SK-N-SH treated with all-trans-retinoic acid at 6 μM for 48 hours (cell line): ENCODE results near the gene ELFN1.

ENCODE experiments used
- ATAC-seq: fragments of 200-7000 bp; cut with Tn5 transposase; 3 replicates; pipeline ENCODE4 v1.9.1; 2020; ENCODE audit warnings: mild to moderate bottlenecking, moderate library complexity
- ARNTL ChIP-seq: fragments of 450-650 bp; formaldehyde crosslinking; IDR thresholded peaks from 2 replicates; pipeline ENCODE4 v1.5.0; 2020; ENCODE audit warnings: low read depth, mild to moderate bottlenecking, moderate library complexity, borderline replicate concordance
- CSDC2 ChIP-seq: fragments of 250-450 bp; sonication (Bioruptor Pico); IDR thresholded peaks from 2 replicates; pipeline ENCODE4 v1.5.0; 2020; ENCODE audit warnings: mild to moderate bottlenecking, moderate library complexity
- ESRRG ChIP-seq: fragments of 250-450 bp; sonication (Bioruptor Pico); IDR thresholded peaks from 2 replicates; pipeline ENCODE4 v1.6.1; 2021; ENCODE audit warnings: mild to moderate bottlenecking
- GLIS3 ChIP-seq: fragments of 250-450 bp; sonication (Bioruptor Pico); IDR thresholded peaks from 2 replicates; pipeline ENCODE4 v1.5.0; 2020; ENCODE audit warnings: mild to moderate bottlenecking, moderate library complexity
- ISL1 ChIP-seq: fragments of 250-450 bp; sonication (Bioruptor Pico); IDR thresholded peaks from 2 replicates; pipeline ENCODE4 v2.1.2; 2022; ENCODE audit warnings: mild to moderate bottlenecking, moderate library complexity
- OSR1 ChIP-seq: fragments of 250-450 bp; sonication (Bioruptor Pico); IDR thresholded peaks from 2 replicates; pipeline ENCODE4 v1.8.0; 2022; ENCODE audit warnings: moderate library complexity, mild to moderate bottlenecking, inconsistent platforms
- PPARA ChIP-seq: fragments of 250-450 bp; sonication (Bioruptor Pico); IDR thresholded peaks from 2 replicates; pipeline ENCODE4 v1.5.0; 2020; ENCODE audit warnings: mild to moderate bottlenecking, borderline replicate concordance
- SNAI2 ChIP-seq: fragments of 250-450 bp; sonication (Bioruptor Pico); IDR thresholded peaks from 2 replicates; pipeline ENCODE4 v1.5.0; 2020; ENCODE audit warnings: mild to moderate bottlenecking, moderate library complexity
- TOX ChIP-seq: fragments of 250-450 bp; sonication (Bioruptor Pico); IDR thresholded peaks from 2 replicates; pipeline ENCODE4 v1.8.0; 2021; ENCODE audit warnings: mild to moderate bottlenecking, moderate library complexity, borderline replicate concordance
- ZC3H10 ChIP-seq: fragments of 250-450 bp; sonication (Bioruptor Pico); IDR thresholded peaks from 2 replicates; pipeline ENCODE4 v1.5.1; 2021; ENCODE audit warnings: mild to moderate bottlenecking, moderate library complexity
- ZFP3 ChIP-seq: fragments of 250-450 bp; sonication (Bioruptor Pico); IDR thresholded peaks from 2 replicates; pipeline ENCODE4 v1.5.0; 2020; ENCODE audit warnings: mild to moderate bottlenecking, moderate library complexity
- ZFP30 ChIP-seq: fragments of 450-650 bp; formaldehyde crosslinking; IDR thresholded peaks from 2 replicates; pipeline ENCODE4 v1.5.0; 2022; ENCODE audit warnings: mild to moderate bottlenecking, moderate library complexity
- ZNF565 ChIP-seq: fragments of 450-650 bp; formaldehyde crosslinking; conservative IDR thresholded peaks from 2 replicates; pipeline ENCODE4 v1.5.0; 2020; ENCODE audit warnings: low read depth, mild to moderate bottlenecking, moderate library complexity
- ZNF8 ChIP-seq: fragments of 450-650 bp; formaldehyde crosslinking; IDR thresholded peaks from 2 replicates; pipeline ENCODE4 v1.5.0; 2020; ENCODE audit warnings: mild to moderate bottlenecking, moderate library complexity
- TF ChIP-seq, protein P1 (sequence below): fragments of 250-450 bp; sonication (Bioruptor Pico); IDR thresholded peaks from 2 replicates; pipeline ENCODE4 v1.8.0; 2020; ENCODE audit warnings: mild to moderate bottlenecking, moderate library complexity, borderline replicate concordance
- TF ChIP-seq, protein P2 (sequence below): fragments of 250-450 bp; sonication (Bioruptor Pico); IDR thresholded peaks from 2 replicates; pipeline ENCODE4 v1.5.1; 2021; ENCODE audit warnings: mild to moderate bottlenecking, moderate library complexity
- TF ChIP-seq, protein P3 (sequence below): fragments of 250-450 bp; sonication (Bioruptor Pico); IDR thresholded peaks from 2 replicates; pipeline ENCODE4 v1.5.1; 2020; ENCODE audit warnings: low read depth, mild to moderate bottlenecking, moderate library complexity
- TF ChIP-seq, protein P4 (sequence below): fragments of 250-450 bp; sonication (Bioruptor Pico); IDR thresholded peaks from 2 replicates; pipeline ENCODE4 v1.5.0; 2020; ENCODE audit warnings: mild to moderate bottlenecking, moderate library complexity
- TF ChIP-seq, protein P5 (sequence below): fragments of 250-450 bp; sonication (Bioruptor Pico); IDR thresholded peaks from 2 replicates; pipeline ENCODE4 v1.8.0; 2021; ENCODE audit warnings: low read depth, mild to moderate bottlenecking, moderate library complexity, borderline replicate concordance

The ELFN1 gene

DNA sequence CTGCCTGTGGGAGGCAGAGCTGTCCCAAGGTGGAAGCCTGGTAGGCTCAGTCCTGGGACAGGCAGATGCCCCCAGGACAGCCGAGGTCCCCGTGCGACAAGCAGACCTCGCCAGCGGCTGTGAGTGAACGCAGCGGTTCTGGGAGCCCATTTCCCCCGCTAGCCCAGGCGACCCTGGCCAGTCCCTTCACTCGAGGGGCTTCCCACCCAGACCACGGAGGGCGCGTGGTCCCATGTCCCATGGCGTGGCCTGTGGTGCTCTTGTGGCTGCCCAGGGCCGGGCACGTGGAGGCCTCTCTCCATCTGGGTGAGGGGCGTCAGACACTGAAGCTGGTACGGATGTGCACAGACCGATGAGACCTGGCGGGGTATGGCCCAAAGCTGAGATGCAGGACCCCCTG, 67.9 kb downstream of the ELFN1 start:
- no peak for ATAC-seq
- no peak for TF ChIP-seq ZFP30 (CRISPR knock-in tag)
- TF ChIP-seq ZFP3 (CRISPR knock-in tag), result no peak
- TF ChIP-seq, protein P1, sequence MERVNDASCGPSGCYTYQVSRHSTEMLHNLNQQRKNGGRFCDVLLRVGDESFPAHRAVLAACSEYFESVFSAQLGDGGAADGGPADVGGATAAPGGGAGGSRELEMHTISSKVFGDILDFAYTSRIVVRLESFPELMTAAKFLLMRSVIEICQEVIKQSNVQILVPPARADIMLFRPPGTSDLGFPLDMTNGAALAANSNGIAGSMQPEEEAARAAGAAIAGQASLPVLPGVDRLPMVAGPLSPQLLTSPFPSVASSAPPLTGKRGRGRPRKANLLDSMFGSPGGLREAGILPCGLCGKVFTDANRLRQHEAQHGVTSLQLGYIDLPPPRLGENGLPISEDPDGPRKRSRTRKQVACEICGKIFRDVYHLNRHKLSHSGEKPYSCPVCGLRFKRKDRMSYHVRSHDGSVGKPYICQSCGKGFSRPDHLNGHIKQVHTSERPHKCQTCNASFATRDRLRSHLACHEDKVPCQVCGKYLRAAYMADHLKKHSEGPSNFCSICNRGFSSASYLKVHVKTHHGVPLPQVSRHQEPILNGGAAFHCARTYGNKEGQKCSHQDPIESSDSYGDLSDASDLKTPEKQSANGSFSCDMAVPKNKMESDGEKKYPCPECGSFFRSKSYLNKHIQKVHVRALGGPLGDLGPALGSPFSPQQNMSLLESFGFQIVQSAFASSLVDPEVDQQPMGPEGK, result no peak
- TF ChIP-seq, protein P2, sequence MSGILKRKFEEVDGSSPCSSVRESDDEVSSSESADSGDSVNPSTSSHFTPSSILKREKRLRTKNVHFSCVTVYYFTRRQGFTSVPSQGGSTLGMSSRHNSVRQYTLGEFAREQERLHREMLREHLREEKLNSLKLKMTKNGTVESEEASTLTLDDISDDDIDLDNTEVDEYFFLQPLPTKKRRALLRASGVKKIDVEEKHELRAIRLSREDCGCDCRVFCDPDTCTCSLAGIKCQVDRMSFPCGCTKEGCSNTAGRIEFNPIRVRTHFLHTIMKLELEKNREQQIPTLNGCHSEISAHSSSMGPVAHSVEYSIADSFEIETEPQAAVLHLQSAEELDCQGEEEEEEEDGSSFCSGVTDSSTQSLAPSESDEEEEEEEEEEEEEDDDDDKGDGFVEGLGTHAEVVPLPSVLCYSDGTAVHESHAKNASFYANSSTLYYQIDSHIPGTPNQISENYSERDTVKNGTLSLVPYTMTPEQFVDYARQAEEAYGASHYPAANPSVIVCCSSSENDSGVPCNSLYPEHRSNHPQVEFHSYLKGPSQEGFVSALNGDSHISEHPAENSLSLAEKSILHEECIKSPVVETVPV, result no peak
- no peak for TF ChIP-seq CSDC2 (CRISPR knock-in tag)
- TF ChIP-seq SNAI2, result no peak
- TF ChIP-seq PPARA, result no peak
- TF ChIP-seq, protein P3, sequence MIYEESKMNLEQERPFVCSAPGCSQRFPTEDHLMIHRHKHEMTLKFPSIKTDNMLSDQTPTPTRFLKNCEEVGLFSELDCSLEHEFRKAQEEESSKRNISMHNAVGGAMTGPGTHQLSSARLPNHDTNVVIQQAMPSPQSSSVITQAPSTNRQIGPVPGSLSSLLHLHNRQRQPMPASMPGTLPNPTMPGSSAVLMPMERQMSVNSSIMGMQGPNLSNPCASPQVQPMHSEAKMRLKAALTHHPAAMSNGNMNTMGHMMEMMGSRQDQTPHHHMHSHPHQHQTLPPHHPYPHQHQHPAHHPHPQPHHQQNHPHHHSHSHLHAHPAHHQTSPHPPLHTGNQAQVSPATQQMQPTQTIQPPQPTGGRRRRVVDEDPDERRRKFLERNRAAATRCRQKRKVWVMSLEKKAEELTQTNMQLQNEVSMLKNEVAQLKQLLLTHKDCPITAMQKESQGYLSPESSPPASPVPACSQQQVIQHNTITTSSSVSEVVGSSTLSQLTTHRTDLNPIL (CRISPR knock-in tag), result no peak
- no peak for TF ChIP-seq ISL1
- TF ChIP-seq ARNTL (CRISPR knock-in tag), result no peak

DNA sequence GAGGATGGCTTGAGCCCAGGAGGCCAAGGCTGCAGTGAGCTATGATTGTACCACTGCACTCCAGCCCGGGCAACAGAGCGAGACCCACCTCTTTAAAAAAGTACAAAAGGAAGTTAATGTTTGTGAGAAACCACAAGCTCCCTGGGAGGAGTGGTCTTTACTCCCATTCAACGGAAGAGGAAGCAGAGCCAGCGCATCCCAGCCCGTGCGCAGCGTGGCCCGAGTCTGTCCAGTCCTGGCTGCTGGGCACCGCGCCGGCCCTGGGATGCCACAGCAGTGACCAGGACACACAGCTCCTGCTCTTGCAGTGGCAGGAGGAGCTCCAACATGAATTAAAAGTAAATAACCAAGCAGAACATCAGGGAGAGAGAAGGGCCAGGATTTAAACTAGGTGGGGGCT, 68.4 kb downstream of the ELFN1 start:
- TF ChIP-seq ZFP3 (CRISPR knock-in tag), result no peak
- TF ChIP-seq ZFP30 (CRISPR knock-in tag), result no peak
- no peak for TF ChIP-seq ISL1
- no peak for TF ChIP-seq ZNF565 (CRISPR knock-in tag)
- no peak for TF ChIP-seq ESRRG
- no peak for TF ChIP-seq GLIS3
- TF ChIP-seq, protein P3 (CRISPR knock-in tag), result no peak
- TF ChIP-seq, protein P4, sequence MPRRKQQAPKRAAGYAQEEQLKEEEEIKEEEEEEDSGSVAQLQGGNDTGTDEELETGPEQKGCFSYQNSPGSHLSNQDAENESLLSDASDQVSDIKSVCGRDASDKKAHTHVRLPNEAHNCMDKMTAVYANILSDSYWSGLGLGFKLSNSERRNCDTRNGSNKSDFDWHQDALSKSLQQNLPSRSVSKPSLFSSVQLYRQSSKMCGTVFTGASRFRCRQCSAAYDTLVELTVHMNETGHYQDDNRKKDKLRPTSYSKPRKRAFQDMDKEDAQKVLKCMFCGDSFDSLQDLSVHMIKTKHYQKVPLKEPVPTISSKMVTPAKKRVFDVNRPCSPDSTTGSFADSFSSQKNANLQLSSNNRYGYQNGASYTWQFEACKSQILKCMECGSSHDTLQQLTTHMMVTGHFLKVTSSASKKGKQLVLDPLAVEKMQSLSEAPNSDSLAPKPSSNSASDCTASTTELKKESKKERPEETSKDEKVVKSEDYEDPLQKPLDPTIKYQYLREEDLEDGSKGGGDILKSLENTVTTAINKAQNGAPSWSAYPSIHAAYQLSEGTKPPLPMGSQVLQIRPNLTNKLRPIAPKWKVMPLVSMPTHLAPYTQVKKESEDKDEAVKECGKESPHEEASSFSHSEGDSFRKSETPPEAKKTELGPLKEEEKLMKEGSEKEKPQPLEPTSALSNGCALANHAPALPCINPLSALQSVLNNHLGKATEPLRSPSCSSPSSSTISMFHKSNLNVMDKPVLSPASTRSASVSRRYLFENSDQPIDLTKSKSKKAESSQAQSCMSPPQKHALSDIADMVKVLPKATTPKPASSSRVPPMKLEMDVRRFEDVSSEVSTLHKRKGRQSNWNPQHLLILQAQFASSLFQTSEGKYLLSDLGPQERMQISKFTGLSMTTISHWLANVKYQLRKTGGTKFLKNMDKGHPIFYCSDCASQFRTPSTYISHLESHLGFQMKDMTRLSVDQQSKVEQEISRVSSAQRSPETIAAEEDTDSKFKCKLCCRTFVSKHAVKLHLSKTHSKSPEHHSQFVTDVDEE (CRISPR knock-in tag), result no peak
- ATAC-seq, result no peak

DNA sequence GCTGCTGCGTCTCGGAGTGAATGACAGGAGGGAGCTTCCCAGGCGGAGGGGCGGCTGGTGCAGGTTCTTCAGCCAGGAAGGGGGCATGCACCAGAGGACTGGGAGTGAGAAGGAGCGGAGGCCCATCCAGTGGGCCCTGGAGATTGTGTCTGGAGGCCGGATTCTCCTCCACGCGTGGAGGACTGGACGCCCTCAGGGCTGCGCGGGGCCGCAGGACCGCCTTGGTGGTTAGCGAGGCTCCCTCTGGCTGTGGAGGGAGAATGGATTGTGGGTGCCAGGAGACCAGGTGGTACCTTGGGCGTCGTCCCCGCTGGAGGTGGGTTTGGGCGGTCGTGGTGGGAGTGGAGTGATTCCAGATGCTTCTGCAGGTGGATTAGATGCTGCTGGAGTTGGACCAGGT, 68.9 kb downstream of the ELFN1 start:
- TF ChIP-seq OSR1, result no peak
- TF ChIP-seq, protein P4 (CRISPR knock-in tag), result no peak
- TF ChIP-seq, protein P1, result no peak
- TF ChIP-seq, protein P3 (CRISPR knock-in tag), result no peak
- no peak for TF ChIP-seq CSDC2 (CRISPR knock-in tag)
- no peak for TF ChIP-seq ESRRG
- TF ChIP-seq, protein P5, sequence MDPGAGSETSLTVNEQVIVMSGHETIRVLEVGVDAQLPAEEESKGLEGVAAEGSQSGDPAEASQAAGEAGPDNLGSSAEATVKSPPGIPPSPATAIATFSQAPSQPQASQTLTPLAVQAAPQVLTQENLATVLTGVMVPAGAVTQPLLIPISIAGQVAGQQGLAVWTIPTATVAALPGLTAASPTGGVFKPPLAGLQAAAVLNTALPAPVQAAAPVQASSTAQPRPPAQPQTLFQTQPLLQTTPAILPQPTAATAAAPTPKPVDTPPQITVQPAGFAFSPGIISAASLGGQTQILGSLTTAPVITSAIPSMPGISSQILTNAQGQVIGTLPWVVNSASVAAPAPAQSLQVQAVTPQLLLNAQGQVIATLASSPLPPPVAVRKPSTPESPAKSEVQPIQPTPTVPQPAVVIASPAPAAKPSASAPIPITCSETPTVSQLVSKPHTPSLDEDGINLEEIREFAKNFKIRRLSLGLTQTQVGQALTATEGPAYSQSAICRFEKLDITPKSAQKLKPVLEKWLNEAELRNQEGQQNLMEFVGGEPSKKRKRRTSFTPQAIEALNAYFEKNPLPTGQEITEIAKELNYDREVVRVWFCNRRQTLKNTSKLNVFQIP (CRISPR knock-in tag), result no peak
- no peak for TF ChIP-seq TOX
- no peak for TF ChIP-seq ZNF565 (CRISPR knock-in tag)
- no peak for TF ChIP-seq GLIS3
- TF ChIP-seq ARNTL (CRISPR knock-in tag), result no peak
- TF ChIP-seq ZNF8 (CRISPR knock-in tag), result no peak
- no peak for TF ChIP-seq ZFP3 (CRISPR knock-in tag)
- TF ChIP-seq ZC3H10 (CRISPR knock-in tag), result no peak
- no peak for TF ChIP-seq SNAI2
- TF ChIP-seq ZFP30 (CRISPR knock-in tag), result no peak
- TF ChIP-seq PPARA, result no peak
- ATAC-seq, result no peak
